A673 (cell line): ENCODE data around the gene LRSAM1. TPM values are rescaled to one million over a fixed set of nuclear protein-coding genes. Genes with fewer than 3 reads are reported as not detected.

Experiments
- BruUV-seq: library from RNA; stranded (reverse); fragments of 400-500 nt; replicated peaks from 2 replicates; lab custom pipeline; 2021; lab: Mats Ljungman, UMichigan
- CTCF ChIA-PET: fragments of 300-600 bp; sonication (Branson Sonifier 250); formaldehyde crosslinking; loops from one replicate; lab custom pipeline; 2022; ENCODE audit warnings: antibody characterized with exemption; lab: Charles Lee
- POLR2A ChIA-PET: fragments of 300-600 bp; sonication (Branson Sonifier 250); formaldehyde crosslinking; loops from one replicate; lab custom pipeline; 2022; ENCODE audit warnings: antibody characterized with exemption; ENCODE audit not compliant: low non-redundant PET; lab: Charles Lee
- DNase-seq: peaks from one replicate; pipeline ENCODE4 v3.0.0-alpha.2; 2015; ENCODE audit warnings: low spot score
- H3K27ac ChIP-seq: fragments of 200-600 bp; sonication (generic); 2 replicates; pipeline ENCODE4 v1.5.1; 2016; ENCODE audit warnings: mixed run types, low read depth, mild to moderate bottlenecking, mixed read lengths, antibody characterized with exemption, low read length; ENCODE audit not compliant: poor library complexity, severe bottlenecking
- H3K27me3 ChIP-seq: fragments of 200-600 bp; sonication (generic); replicated peaks from 2 replicates; pipeline ENCODE4 v1.6.1; 2017; ENCODE audit warnings: mixed run types, low read depth, mild to moderate bottlenecking, mixed read lengths, antibody characterized with exemption, low read length; ENCODE audit not compliant: insufficient read depth, poor library complexity
- H3K36me3 ChIP-seq: fragments of 200-600 bp; sonication (generic); 2 replicates; pipeline ENCODE4 v1.6.1; 2016; ENCODE audit warnings: mixed run types, mild to moderate bottlenecking, mixed read lengths, antibody characterized with exemption, low read length; ENCODE audit not compliant: insufficient read depth, poor library complexity, severe bottlenecking
- H3K4me1 ChIP-seq: fragments of 200-600 bp; sonication (generic); 2 replicates; pipeline ENCODE4 v1.6.1; 2017; ENCODE audit warnings: mixed run types, mild to moderate bottlenecking, mixed read lengths, antibody characterized with exemption, low read length; ENCODE audit not compliant: insufficient read depth, poor library complexity, severe bottlenecking
- H3K4me3 ChIP-seq: fragments of 200-600 bp; sonication (generic); 2 replicates; pipeline ENCODE4 v1.5.1; 2016; ENCODE audit warnings: low read depth, mixed run types, mild to moderate bottlenecking, mixed read lengths, low read length; ENCODE audit not compliant: poor library complexity, severe bottlenecking
- H3K9me3 ChIP-seq: fragments of 200-600 bp; sonication (generic); 2 replicates; pipeline ENCODE4 v1.6.1; 2016; ENCODE audit warnings: mixed run types, low read depth, mild to moderate bottlenecking, mixed read lengths, antibody characterized with exemption, low read length; ENCODE audit not compliant: poor library complexity, severe bottlenecking
- EZH2 ChIP-seq: fragments of 200-600 bp; sonication (generic); IDR thresholded peaks from 2 replicates; pipeline ENCODE4 v1.6.1; 2017; ENCODE audit warnings: borderline replicate concordance, low read depth, mild to moderate bottlenecking, mixed read lengths, antibody characterized with exemption, low read length; ENCODE audit not compliant: poor library complexity, severe bottlenecking
- intact Hi-C: fragments of 100-400 bp; cut with micrococcal nuclease; formaldehyde crosslinking; loops from one replicate; pipeline ENCODE4 v1.10.0; 2022; ENCODE audit not compliant: unreplicated experiment
- total RNA-seq: library from RNA; stranded (reverse); gene quantifications from 2 replicates; pipeline ENCODE4 v1.2.3, GENCODE V29; 2021
- TF ChIP-seq, protein P1 (sequence below): fragments of 300-800, 200-600 bp; sonication (generic); conservative IDR thresholded peaks from 2 replicates; pipeline ENCODE4 v1.5.1; 2017; ENCODE audit warnings: low read depth, mild to moderate bottlenecking, antibody characterized with exemption, low read length, moderate library complexity, mixed read lengths

Gene LRSAM1
- total RNA-seq, 1 experiment from 2014 or later, result 15.8 TPM

DNA sequence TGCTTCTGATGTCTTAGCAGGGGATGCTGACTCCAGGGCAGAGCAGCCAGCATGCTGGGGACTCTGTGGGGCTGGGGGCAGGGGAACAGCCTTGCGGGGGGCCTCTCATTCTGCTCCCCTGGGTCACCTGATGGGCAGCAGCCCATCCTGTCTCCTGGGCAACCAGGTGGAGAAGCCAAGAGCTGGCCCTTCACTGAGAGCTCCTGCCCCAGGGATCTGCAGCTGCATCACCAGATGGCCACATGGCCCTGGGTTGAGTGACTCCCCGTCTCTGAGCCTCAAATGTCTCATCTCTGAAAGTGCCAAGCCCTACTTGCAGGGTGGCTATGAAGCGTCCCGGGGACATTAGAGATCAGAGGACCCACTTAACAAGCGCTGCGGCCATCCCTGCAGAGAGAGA, 49.1 kb downstream of the LRSAM1 start:
- Histone ChIP-seq H3K4me1 (peaks cover 5% of the 10 kb centered on the region), H3K4me3 (no peak overlapping the region), H3K9me3 (no peaks in the 10 kb centered on the region), H3K36me3 (peaks cover 14% of the 10 kb centered on the region), H3K27ac (no peak overlapping the region), H3K27me3 (no peaks in the 10 kb centered on the region)
- DNase-seq, result no peak
- intact Hi-C loops, result loop anchor here (5.0 kb wide), 1 partner anchor 422 kb away; no protein-coding TSS in a partner anchor
- TF ChIP-seq, protein P1, sequence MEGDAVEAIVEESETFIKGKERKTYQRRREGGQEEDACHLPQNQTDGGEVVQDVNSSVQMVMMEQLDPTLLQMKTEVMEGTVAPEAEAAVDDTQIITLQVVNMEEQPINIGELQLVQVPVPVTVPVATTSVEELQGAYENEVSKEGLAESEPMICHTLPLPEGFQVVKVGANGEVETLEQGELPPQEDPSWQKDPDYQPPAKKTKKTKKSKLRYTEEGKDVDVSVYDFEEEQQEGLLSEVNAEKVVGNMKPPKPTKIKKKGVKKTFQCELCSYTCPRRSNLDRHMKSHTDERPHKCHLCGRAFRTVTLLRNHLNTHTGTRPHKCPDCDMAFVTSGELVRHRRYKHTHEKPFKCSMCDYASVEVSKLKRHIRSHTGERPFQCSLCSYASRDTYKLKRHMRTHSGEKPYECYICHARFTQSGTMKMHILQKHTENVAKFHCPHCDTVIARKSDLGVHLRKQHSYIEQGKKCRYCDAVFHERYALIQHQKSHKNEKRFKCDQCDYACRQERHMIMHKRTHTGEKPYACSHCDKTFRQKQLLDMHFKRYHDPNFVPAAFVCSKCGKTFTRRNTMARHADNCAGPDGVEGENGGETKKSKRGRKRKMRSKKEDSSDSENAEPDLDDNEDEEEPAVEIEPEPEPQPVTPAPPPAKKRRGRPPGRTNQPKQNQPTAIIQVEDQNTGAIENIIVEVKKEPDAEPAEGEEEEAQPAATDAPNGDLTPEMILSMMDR, result no peak
- TF ChIP-seq EZH2, result no peak
- BruUV-seq, result no TSS peak
- ChIA-PET POLR2A (no interaction called here), CTCF (interaction anchor here (0.7 kb wide), 1 partner anchor 231 kb away, joined by 10 read pairs; no protein-coding TSS in a partner anchor)

DNA sequence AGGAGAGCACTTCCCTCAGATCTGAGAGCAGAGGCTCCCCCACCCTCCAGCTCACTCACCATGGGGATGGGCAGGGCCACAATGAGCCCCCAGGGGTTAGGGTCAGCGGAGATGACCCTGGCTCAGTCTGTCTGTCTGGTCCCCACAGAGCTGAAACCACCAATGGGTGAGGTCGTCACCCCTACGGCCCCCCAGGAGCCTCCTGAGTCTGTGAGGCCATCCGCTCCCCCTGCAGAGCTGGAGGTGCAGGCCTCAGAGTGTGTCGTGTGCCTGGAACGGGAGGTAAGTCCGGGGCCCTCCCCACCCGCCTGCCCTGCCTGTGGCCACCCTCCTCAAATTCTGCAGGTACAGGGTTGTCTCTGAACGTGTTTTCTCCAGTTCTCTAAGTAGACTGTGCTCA, 49.6 kb downstream of the LRSAM1 start:
- H3K36me3 ChIP-seq, result peaks cover 14% of the 10 kb centered on the region
- H3K27me3 ChIP-seq, result no peaks in the 10 kb centered on the region
- CTCF ChIA-PET, result no interaction called here
- peaks cover 2% of the 10 kb centered on the region for H3K4me1 ChIP-seq
- H3K27ac ChIP-seq, result no peak overlapping the region
- H3K4me3 ChIP-seq, result no peak overlapping the region
- no peaks in the 10 kb centered on the region for H3K9me3 ChIP-seq
- POLR2A ChIA-PET, result no interaction called here
- no peak for DNase-seq
- intact Hi-C loops, result loop anchor here (5.0 kb wide), 1 partner anchor 421 kb away; no protein-coding TSS in a partner anchor
- TF ChIP-seq, protein P1, result no peak
- no peak for TF ChIP-seq EZH2
- BruUV-seq, result no TSS peak

DNA sequence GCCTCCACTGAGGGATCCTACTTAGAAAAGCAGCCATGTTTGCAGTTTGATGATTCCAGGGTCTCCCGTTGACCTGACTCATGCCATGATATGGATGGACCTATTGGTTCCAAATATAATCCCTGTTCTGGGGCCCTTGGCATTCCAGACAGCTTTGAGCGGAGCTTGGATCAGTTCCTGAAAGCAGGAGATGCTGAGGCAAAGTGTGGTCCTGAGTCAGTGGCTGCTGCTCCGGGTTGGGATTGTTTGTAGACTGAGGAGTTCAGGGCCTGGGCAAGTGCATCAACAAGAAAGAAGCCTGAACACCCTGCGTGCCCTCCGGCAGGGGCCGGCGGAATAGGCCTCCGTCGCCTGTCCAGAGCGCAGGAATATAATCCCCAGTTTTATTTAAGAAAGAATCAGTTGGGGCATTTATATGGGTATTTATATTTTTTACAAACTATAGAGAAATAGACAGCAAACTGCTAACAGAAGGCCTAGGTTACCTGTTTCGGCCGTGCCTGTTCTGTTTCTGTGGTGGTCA, 50.6 kb downstream of the LRSAM1 start:
- H3K27ac ChIP-seq, result no peak overlapping the region
- no peaks in the 10 kb centered on the region for H3K4me1 ChIP-seq
- no TSS peak for BruUV-seq
- TF ChIP-seq, protein P1, result no peak
- no peak for TF ChIP-seq EZH2
- ChIA-PET CTCF (no interaction called here), POLR2A (interaction anchor here (0.7 kb wide), 1 partner anchor 21 kb away, joined by 3 read pairs; no protein-coding TSS in a partner anchor)
- intact Hi-C loops, result loop anchor here (5.0 kb wide), 1 partner anchor 420 kb away; no protein-coding TSS in a partner anchor
- H3K4me3 ChIP-seq, result no peak overlapping the region
- H3K36me3 ChIP-seq, result peaks cover 8% of the 10 kb centered on the region
- no peaks in the 10 kb centered on the region for H3K9me3 ChIP-seq
- DNase-seq, result no peak
- no peaks in the 10 kb centered on the region for H3K27me3 ChIP-seq
